Esophagus mucosa (tissue), 1 donor: Measurements from ENCODE around the gene PPP2R3C. TPM values are rescaled to one million over a fixed set of nuclear protein-coding genes. Genes with fewer than 3 reads are reported as not detected.
A peak's percentile ranks its signal among the peaks of the same experiment; 100 is the strongest.
"Not testable (repeated sequence)": the region's sequence is repeated elsewhere in the genome, so short reads cannot be mapped to it uniquely, and the experiment has no call there.

Experiments
- ATAC-seq: fragments of 200-7000 bp; cut with Tn5 transposase; one replicate; pipeline ENCODE4 v1.9.1; 2020
- total RNA-seq: library from RNA; stranded (reverse); gene quantifications from one replicate; pipeline ENCODE4 v1.2.4, GENCODE V29; 2023
- donor health status: DM: yes; HTN: yes; CAD: no.

Gene PPP2R3C
- total RNA-seq, 1 donor from 2014 or later: 11.8 TPM

DNA sequence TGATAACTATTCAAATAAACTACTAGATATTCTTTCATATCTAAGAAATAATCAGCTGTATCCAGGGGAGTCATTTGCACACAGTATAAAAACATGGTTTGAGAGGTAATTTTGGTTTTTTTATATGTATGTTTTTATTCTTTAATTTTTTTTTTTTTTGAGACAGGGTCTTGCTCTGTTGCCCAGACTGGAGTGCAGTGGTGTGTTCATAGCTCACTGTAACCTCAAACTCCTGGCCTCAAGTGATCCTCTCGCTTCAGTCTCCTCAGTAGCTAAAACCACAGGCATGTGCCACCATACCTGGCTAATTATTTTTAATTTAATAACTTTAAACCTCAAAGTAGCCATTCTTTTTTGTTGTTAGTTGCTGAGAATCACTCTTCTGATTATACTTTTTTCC, 2.3 kb upstream of the PPP2R3C start:
- no peak for ATAC-seq

DNA sequence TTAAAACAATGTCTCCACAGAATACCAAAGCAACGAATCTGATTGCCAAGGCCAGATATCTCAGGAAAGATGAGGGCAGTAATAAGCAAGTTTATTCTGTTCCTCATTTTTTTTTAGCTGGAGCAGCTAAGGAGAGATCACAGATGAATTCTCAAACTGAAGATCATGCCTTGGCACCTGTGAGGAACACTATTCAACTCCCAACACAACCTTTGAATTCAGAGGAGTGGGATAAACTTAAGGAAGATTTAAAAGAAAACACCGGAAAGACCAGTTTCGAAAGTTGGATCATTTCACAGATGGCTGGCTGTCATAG, 1.6 kb upstream of the PPP2R3C start:
- no peak for ATAC-seq

DNA sequence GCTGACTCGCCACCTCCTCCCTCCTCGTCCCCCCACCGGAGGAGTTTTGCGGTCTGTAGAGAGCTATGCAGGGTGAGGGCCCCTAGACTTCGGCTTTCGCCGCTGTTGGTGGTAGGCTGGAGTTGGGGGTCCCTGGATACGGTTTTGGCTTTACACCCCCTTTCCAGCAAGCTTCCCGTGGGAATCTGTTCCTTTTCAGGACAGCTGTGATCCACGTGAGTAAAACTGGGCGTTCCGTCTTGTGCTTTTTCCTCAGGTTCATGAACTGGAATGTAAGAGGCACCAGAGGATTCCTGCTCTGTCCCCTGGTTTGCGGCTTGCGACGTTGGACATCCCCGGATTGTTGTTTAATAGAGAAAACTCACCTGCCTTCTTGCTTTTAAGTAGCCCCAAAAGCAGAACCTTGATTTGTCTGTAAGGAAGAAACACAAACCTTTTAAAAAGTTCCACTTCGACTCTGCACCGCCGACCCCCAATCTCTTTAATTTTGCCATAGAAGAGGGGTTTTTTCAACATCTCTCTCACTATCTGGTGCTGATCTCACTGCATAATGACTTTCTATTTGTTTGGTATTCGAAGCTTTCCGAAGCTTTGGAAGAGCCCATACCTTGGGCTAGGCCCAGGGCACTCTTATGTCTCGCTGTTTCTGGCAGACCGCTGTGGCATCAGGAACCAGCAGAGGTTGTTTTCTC, 1.1 kb upstream of the PPP2R3C start:
- peak; percentile 6 for ATAC-seq

DNA sequence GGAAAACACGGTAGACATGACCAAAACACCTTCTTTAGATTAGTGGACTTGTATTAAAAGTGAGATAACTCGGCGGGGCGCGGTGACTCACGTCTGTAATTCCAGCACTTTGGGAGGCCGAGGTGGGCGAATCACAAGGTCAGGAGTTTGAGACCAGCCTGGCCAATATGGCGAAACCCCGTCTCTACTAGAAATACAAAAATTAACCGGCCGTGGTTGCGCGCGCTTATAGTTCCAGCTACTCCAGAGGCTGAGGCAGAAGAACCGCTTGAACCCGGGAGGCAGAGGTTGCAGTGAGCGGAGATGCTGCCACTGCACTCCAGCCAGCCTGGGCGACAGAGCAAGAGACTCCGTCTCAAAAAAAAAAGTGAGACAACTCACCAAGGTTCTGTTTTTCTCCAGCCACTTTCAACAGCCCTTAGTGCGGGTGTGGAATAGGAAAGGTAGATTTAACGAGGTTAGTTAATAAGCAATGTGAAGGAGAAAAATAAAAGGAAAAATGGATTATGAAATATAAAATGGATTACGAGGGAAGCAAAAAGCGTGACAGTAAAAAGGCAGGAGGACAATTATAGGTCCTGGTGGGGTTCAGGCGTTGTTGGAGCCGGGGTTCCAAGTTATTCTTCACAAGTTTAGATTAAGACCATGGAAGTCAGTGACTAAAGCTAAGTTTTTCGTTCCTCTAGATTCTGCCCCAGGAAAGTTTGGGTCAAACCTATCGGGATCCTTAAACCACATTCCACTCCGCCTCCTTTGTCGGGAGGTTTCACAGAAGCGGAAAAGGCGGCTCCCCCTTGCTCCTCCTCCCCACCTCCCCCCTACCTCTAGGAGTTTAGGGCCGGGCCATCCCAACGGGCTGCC, 534 bp downstream of the PPP2R3C start:
- no peak for ATAC-seq

DNA sequence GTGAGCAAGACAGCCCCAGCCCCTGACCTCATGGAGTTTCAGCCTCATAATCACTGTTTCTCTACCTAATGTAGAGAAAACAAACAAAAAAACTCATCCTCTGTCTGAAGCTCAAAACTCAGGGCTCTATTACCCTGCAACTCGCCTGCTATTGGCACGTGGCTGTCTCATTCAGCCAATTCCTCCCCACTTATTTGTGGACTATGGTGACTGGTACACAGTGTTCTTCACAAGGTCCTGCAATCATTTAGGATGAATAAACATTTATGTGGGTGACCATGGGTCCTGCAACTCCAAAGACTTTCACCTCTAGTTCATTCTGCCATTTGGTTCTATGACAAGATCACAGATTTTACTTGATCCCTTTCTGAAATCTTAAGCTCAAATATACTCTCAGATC, 4.7 kb downstream of the PPP2R3C start:
- no peak for ATAC-seq

DNA sequence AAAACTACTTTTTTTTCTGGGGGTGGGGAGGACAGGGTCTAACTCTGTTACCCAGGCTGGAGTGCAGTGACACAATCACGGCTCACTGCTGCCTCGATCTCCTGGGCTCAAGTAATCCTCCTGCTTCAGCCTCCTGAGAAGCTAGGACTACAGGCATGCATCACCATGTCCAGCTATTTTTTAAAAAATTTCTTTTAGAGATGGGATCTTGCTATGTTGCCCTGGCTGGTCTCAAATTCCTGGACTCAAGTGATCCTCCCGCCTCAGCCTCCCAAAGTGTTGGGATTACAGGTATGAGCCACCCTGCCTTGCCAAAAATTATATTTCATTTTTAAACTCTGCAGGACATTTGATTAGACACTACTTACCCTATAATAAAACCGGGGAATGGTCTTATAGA, 5.5 kb downstream of the PPP2R3C start:
- ATAC-seq: no peak

DNA sequence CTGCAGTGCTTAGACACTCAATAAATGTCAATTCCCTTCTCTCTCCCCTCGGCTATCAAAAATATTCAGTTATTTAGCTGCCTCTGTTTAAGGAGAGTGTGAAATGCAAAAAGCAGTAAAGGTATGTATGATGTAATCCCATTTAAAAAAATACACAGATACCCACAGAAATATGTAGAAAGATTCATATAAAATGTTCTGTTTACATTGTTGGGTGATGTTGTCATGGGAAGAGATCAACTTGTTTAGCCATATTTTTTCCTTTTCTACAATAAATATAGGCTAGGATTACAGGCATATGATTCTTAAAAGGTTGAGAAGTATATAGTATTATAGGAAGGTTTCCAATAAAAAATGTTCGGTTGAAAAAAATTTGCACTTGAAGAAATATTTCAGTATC, 7.8 kb downstream of the PPP2R3C start:
- no peak for ATAC-seq

DNA sequence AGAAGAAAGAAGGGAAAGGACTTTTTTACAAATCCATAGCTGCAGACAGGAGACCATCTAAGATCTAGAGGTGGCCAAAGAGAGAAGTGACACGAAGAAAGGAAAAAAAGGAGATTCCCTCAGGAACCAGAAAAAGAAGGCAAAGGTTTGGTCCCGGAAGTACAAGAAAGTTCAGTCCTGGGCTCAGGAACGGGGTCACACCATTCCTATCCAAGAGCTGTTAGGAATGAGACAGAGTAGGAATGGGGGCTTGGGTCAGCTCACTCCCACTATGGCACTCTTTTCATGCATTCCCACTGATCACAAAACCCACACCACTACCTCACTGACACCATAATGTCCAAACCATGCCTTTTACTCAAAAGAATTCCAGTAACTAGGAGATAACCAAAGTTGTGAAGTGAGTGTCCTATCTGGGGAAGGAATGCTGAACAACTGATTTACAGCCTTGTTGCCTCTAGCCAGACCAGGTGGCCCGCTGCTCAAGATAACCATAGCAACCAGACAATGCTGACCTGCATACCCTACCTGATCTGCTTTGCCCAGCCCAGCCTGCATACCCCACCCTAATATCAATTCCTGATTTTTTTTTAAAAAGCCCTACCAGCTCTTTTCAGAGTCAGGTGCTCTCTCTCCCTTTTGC, 8.4 kb downstream of the PPP2R3C start:
- ATAC-seq: no peak

DNA sequence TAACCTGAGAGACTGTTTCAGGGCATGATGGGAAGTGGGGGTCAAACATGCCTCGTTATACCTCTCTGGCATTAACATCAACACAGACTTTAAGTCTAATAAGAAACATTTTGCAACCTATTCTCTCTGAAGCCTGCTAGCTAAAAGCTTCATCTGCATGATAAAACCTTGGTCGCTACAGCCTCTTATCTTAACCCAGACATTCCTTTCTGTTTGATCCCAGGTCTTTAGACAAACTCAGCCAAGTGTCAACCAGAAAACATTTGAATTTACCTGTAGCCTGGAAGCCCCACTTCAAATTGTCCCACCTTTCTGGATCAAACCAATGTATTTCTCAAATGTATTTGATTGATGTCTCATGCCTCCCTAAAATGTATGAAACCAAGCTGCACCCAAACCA, 9.1 kb downstream of the PPP2R3C start:
- no peak for ATAC-seq

DNA sequence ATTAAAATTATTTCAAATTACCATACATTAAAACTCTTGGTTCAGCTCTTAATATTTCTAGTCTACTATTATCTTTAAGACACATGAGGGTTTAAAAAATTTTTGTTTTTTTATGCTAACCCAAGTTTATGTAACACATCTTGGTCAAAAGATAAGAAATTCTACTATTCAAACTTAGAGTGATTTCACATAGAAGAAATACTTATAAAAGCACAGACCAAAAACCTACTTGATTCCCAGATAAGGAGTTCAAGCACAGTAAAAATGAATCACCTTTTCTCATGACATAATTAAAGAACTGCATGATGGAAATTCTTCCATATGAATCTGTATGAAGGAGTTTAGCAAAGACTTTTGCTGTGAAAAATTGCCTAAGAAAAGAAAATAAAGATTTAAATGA, 13.9 kb downstream of the PPP2R3C start:
- no peak for ATAC-seq

DNA sequence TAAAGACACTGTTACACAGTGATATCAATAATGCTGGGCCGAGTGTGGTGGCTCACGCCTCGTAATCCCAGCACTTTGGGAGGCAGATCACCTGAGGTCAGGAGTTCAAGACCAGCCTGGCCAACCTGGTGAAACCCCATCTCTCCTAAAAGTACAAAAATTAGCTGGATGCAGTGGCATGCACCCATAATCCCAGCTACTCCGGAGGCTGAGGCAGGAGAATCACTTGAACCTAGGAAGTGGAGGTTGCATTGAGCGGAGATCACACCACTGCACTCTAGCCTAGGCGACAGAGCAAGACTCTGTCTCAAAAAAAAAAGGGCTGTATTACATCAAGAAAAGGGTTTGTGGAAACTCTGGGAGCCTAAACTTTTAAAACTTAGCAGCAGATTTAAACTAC, 27.1 kb downstream of the PPP2R3C start:
- not testable (repeated sequence) for ATAC-seq

DNA sequence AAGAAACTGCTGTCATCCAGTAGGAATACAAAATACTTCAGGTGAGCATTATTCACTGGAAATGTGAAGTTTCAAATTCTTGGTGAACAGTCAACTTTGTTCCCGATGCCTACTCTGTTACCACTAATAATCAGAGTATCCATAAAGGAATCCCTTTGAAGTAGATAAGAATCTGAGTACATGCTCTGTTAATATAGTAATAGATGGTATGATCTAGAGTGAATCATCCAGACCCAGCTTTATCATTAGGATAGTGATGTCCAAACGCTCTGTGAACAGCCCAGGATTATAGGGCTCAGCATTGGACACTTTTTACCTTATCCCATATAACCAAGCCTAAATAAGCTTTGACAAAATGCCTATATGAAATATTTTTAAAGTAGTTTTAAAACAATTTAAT, 33.3 kb downstream of the PPP2R3C start:
- ATAC-seq: no peak

DNA sequence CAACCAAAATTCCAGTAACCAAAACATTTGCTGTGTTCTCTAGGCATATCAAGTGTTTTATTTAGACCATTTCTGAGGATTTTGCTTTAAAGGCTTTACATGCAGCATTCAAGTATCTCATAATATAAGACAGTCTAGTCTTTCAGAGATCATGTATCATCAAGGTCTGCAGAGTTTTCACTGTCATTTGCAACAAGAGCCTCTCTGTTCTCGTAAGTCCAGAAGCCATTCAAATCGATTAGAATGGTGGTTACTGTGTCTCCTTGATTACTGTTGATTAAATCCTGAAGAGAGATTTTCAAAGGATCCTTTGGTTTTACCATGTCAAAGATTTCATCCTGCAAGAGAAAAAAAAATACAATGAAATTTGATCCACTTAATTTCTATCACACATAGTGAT, 36.3 kb downstream of the PPP2R3C start:
- ATAC-seq: no peak

DNA sequence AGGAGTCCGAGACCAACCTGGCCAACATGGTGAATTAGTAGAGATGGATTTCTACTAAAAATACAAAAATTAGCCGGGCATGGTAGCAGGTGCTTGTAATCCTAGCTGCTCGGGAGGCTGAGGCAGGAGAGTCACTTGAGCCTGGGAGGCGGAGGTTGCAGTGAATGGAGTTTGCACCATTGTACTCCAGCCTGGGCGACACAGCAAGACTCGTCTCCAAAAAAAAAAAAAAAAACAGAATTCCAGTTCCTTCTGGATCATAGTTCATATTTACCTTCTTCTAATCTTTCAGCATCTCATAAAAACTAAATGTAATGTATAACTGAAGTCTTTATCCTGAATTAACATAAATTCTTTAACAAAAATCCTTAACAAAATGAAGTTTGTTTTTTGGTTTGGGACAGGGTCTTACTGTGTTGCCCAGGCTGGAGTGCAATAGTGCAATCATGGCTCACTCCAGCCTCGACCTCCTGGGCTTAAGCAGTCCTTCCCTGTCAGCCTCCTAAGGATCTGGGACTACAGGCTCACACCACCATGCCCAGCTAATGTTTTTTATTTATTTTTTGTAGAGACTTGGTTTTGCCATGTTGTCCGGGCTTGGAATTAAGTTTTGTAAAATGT, 38.1 kb downstream of the PPP2R3C start:
- no peak for ATAC-seq

DNA sequence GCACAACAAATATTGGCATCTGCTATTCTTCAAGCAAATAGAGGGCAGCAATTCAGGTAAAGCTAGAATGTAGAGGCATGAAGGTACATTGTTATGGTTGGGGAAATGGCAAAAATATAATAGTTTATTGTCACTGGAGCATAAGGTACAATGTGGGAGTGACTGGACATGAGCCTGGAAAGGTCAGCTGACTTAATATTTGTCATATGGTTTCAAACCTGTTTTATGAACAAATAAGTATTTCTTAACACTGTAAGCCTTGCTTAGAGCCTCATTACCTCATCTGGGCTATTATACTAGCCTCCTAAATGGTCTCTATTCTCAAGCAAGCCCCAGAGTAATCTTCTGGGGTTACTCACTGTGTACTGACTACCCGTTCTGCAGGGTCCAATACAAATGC, 42.0 kb downstream of the PPP2R3C start:
- ATAC-seq: peak; percentile 95

DNA sequence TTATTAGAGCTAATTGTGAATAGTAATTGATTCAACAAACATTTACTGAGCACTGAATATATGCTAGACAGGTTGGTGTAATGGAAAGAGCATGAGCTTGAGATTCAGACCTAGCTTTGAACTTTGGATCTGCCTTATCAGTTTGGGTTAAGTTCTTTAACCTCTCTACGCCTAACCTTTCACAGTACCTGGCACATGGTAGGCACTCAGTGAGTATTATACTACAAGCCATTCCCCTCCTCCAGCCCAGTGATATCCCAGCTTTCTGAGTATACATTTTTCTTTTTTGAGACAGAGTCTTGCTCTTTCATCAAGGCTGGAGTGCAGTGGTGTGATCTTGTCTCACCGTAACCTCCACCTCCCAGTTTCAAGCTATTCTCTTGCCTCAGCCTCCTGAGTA, 43.7 kb downstream of the PPP2R3C start:
- ATAC-seq: no peak

DNA sequence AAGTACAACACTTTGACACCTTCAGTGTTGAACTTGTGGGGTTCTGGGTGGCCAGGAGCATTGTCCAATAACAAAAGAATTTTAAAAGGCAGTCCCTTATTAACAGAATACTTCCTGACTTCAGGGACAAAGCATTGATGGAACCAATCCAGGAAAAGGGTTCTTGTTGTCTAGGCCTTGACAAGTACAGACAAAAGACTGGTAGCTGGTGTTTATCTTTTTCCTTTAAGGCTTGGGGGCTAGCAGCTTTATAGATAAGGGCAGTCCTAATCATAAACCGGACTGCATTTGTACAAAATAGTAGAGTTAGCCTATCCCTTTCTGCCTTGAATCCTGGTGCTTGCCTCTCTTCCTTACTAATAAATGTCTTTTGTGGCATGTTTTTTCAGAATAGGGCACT, 48.3 kb downstream of the PPP2R3C start:
- ATAC-seq: no peak

DNA sequence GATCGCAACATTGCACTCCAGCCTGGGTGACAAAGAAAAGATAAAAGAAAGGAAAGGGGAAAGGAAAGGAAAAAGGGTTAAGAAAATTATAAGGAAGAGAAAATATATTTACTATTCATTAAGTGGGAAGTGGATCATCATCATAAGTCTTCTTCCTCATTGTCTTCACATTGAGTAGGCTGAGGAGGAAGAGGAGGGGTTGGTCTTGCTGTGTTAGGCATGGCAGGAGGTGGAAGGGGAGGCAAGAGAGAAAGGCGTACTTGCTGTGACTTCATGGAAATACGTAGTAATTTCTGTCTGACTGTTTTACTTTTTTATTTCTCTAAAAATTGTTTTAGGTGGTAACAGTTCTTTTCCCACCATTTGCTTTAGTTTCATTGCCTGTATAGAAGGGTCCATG, 49.6 kb downstream of the PPP2R3C start:
- no peak for ATAC-seq

DNA sequence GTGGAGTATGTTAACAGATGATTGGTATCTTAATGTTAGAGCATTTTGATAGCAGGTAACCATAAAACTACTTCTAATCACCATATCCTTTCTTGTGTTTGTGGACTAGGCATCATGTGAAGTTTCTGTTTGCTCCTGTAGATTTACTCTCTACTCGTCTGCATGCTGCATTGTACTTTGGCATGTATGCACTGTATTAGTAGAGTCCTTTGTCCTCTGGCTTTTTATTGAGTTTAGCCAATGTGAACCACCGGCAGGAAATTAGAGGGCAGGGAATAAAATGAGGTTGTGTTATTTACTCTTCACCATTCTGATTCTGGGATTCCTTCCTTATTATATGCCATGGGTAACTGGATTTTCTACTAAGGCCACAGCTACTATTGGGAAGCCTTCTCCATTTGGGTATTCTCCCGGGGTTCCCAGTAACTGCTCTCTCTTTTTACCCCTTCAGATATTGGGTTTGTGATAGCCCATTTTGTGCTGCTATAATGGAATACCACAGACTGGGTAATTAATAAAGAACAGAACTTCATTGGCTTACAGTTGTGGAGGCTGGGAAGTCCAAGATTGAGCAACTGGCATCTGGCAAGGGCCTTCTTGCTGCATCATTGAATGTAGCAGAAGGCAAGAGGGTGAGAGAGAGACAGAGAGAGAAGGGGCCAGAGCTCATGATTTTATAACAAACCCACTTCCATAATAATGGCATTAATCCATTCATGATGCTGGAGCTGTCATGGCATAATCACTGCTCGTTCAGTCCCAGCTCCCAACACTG, 53.4 kb downstream of the PPP2R3C start:
- ATAC-seq: no peak

DNA sequence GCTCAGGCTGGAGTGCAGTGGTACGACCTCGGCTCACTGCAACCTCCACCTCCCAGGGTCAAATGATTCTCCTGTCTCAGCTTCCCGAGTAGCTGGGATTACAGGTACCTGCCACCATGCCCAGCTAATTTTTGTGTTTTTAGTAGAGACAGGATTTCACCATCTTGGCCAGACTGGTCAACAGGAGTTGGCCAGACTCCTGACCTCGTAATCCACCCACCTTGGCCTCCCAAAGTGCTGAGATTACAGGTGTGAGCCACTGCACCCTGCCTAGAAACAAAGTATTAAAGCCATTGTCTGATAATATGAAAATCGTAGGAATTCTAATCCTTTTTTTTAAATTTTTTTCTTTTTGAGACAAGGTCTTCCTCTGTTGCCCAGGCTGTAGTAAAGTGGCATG, 56.1 kb downstream of the PPP2R3C start:
- not testable (repeated sequence) for ATAC-seq

DNA sequence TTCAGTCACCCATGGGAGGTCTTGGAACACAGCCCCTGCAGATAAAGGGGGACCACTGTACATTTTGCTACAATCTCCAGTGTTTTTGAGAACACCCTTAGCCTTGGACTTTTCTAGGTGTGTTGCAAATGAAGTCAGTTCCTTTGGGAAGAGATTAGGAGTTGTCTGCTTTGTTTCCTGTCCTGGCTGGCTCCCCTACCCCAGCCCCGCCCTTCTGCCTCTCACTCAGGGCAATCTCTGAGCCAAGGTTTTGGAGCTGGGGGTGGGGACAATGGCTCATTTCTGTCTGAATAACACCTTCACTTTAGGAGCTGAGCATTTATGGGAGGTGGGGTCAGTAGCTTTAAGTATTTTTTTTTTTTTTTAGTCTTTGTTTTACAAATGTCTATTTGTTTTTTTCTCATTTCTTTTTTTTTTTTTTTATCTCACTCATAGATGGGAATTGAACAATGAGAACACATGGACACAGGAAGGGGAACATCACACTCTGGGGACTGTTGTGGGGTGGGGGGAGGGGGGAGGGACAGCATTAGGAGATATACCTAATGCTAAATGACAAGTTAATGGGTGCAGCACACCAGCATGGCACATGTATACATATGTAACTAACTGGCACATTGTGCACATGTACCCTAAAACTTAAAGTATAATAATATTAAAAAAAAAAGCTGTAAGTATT, 60.5 kb downstream of the PPP2R3C start:
- peak; percentile 63 for ATAC-seq

DNA sequence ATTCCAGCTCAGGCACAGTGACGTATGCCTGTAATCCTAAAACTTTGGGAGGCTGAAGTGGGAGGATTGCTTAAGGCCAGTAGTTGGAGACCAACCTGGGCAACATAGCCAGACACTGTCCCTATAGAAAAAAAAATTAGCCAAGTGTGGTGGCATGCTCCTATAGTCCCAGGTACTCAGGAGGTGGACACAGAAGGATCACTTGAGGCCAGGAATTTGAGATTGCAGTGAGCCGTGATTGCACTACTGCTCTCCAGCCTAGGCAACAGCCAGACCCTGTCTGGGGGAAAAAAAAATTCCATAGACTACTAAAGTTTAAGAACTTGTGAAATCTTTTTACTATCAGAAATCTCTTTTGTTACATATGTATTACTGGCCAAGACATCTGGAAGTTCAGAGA, 69.2 kb downstream of the PPP2R3C start:
- ATAC-seq: no peak
